ENCODE measurements around the gene C19orf53.

DNA sequence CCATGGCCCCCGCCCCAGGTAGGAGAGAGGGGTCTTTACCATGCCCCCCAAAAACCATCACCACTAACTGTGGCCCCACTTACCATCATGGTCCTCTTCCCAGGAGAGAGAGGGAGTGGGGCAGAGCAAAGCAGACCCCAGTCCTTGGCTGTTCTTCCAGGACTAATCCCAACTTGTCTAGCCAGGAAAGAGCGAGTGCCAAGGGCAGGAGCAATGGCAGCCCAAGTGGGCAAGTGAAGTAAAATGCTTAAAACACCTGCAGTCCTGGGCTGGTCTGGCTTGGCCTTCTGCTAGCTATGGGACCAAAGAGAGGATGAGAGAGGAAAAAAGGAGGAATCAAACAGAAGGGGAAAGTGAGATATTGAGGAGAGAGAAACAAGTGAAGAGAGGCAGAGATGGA, 38.9 kb downstream of the C19orf53 start:
- TF ChIP-seq, protein P1, sequence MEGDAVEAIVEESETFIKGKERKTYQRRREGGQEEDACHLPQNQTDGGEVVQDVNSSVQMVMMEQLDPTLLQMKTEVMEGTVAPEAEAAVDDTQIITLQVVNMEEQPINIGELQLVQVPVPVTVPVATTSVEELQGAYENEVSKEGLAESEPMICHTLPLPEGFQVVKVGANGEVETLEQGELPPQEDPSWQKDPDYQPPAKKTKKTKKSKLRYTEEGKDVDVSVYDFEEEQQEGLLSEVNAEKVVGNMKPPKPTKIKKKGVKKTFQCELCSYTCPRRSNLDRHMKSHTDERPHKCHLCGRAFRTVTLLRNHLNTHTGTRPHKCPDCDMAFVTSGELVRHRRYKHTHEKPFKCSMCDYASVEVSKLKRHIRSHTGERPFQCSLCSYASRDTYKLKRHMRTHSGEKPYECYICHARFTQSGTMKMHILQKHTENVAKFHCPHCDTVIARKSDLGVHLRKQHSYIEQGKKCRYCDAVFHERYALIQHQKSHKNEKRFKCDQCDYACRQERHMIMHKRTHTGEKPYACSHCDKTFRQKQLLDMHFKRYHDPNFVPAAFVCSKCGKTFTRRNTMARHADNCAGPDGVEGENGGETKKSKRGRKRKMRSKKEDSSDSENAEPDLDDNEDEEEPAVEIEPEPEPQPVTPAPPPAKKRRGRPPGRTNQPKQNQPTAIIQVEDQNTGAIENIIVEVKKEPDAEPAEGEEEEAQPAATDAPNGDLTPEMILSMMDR (IDR thresholded peaks at IDR 0.05), result no peak
- TF ChIP-seq ZFX (IDR thresholded peaks at IDR 0.05; ENCODE audit: borderline replicate concordance), result no peak
